ENCODE data around the gene SLAMF7.
"Not testable (repeated sequence)": the region's sequence is repeated elsewhere in the genome, so short reads cannot be mapped to it uniquely, and the experiment has no call there.

SLAMF7 gene, protein sequence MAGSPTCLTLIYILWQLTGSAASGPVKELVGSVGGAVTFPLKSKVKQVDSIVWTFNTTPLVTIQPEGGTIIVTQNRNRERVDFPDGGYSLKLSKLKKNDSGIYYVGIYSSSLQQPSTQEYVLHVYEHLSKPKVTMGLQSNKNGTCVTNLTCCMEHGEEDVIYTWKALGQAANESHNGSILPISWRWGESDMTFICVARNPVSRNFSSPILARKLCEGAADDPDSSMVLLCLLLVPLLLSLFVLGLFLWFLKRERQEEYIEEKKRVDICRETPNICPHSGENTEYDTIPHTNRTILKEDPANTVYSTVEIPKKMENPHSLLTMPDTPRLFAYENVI

DNA sequence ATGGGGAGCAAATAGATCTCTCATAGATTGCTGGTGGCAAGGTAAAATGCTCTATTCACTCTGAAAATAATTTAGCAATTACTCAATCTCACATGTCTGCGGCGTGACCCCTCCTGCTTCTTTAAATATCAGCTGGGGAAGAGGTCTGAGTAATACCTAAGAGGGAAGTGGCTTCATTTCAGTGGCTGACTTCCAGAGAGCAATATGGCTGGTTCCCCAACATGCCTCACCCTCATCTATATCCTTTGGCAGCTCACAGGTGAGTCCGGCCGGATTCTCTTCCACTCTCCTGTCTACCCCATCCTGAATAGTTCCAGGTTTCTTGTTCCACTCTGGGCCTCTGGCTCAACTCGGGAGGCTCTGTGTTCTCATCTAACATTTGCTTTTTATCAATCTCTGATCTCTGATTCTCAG, at the start of gene SLAMF7:
Gene SLAMF7 (plus strand): TSS at position 150 of the 414 bp plus-strand sequence. CDS start 55 bp downstream, at position 205.
- no peak for DNase-seq (ENCODE audit: low spot score)

DNA sequence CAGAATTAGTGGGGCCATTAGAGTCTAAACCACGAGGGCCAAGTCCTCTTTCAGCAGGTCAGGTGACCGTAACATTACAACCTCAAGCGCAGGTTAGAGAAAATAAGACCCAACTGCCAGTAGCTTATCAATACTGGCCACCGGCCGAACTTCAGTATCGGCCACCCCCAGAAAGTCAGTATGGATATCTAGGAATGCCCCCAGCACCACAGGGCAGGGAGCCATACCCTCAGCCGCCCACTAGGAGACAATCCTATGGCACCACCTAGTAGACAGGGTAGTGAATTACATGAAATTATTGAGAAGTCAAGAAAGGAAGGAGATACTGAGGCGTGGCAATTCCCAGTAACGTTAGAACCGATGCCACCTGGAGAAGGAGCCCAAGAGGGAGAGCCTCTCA, 46.7 kb upstream of the SLAMF7 start:
- DNase-seq (ENCODE audit: low spot score) = not testable (repeated sequence)

GRCh38 chr1:160702100-160702499, 36.9 kb upstream of the SLAMF7 start:
- no peak for DNase-seq (ENCODE audit: low spot score)

GRCh38 chr1:160704250-160704649, 34.8 kb upstream of the SLAMF7 start:
- DNase-seq (ENCODE audit: low spot score) = no peak

DNA sequence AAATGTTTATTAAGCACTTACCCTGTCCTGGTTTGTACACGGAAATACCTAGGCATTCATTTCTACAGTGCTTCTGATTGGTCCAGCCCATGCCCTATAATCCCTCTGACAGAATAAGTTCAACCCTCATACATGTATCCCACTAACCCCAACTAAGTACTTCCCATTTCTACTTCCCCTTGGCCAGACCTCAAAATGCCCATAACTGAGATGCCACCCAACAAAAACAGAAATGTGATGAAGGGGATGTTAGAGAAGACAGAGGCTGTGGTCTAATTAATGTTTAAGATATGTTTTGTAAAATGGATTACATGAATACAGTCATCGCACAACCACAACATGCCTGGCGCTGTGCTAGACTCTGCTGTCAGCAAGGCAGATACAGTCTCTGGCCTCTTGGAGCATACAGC, 33.8 kb upstream of the SLAMF7 start:
- DNase-seq (ENCODE audit: low spot score) = not testable (repeated sequence)

GRCh38 chr1:160705742-160706141, 33.3 kb upstream of the SLAMF7 start:
- DNase-seq (ENCODE audit: low spot score) = no peak

- no peak for DNase-seq (ENCODE audit: low spot score)
Observed at GRCh38 chr1:160706526-160707235, 32.4 kb upstream of the SLAMF7 start.

DNA sequence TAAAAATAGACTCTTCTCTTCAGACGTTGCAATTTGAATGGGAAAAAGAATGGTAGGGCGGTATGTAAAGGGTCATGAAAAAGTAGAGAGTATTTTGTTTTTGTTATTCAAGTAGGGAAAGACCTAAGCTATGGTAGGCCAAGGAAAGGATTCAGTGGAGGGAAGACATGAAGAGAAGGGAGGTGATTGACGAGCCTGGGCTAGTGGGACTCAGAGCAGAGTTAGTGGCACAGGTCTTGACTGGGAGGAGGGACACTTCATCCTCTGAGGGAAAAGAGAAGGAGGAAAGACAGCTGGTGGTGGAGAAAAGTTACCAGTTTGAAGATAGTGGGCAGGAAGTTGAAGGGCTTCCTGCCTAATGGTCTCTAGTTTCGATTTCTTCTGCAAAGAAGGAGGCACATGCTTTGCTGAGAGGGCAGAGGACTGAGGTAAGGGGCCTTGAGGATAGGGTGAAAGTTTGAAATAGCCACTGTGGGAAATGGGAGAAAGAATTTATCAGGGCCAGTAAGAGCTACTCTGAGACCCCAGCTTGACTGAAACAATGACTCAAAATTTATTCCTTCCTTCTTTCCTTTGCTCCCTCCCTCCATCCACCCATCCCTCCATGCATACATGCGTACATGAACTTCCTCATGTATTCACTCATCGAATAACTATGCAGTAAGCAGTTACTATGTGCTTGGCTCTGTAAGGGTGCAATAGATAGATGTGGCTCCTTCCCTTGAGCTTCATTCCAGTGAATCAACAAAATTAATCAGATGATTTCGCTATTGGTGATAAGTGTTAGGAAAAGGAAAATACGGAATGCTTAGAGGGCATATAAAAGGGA, 31.6 kb upstream of the SLAMF7 start:
- DNase-seq (ENCODE audit: low spot score) = no peak

DNA sequence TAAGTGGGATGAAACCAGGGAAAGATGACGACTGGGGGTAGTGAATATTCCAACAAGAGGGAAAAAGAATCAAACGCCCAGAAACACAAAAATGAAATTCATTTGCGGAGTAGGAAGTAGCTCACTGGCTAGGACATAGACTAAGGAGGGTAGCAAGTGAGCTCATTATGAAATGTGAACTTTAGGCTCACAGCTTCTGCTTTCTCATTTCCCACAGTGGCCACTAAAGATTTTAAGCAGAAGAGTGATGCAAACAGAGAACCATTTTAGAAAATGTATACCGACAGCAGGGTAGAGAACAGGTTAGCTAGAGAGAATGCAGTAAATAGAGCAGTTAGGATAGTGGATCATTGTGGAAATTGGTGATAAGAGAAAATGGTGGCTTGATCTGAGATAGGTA, 30.9 kb upstream of the SLAMF7 start:
- no peak for DNase-seq (ENCODE audit: low spot score)

- DNase-seq (ENCODE audit: low spot score) = no peak
Observed at GRCh38 chr1:160708801-160709200, 30.2 kb upstream of the SLAMF7 start.

- no peak for DNase-seq (ENCODE audit: low spot score)
Observed at GRCh38 chr1:160709715-160710114, 29.3 kb upstream of the SLAMF7 start.

DNA sequence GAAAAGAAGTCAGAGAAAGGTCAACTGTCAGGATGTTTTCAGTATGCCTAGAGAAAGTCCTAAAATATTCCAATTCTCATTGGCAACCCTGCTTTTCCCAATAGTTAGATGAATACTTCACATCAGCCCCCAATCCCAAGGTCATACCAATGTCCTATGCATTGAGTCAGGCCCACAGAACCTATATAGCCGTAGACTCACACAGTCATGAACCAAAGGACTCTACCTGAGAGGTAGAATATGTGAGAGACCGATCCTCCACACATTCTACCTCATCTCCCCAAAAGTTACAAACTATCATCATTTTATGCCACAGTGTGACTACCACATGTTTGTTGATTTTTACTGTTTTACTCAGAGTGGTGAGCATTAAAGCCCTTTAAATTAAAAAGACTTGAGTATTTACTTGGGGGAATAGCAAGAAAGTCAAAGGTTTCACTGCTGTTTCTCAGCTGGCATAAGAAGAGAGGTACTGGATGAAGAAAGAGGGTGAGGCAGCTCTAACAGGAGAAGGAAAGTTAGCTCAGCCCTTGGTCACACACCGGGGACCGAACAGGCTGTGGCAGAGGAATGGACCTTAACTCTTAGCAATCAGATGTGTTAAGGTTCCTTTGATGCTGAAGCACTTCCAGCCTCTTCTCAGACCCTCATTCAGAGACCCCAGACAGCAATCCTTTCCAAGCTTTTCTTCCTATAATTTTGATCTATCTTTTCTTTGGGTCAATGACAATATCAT, 28.4 kb upstream of the SLAMF7 start:
- DNase-seq (ENCODE audit: low spot score) = no peak

DNA sequence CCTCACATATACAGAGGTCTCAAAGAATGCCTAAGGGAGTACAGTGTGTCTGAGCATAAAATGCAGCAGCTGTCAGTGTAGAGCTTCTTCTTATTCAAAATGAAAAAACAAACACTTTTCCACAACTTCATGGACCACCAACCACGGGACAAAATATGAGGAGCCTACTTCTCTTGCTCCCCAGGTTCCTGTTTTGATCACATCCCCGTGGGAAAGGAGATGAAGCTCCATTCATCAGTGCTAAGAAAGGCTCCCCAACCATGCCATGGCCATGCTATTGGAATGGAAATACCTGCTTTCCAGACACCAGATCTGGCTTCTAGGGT, 27.8 kb upstream of the SLAMF7 start:
- DNase-seq (ENCODE audit: low spot score) = no peak

- no peak for DNase-seq (ENCODE audit: low spot score)
Observed at GRCh38 chr1:160711602-160712311, 27.3 kb upstream of the SLAMF7 start, which contains the start of gene CD48. CD48 (minus strand) TSS chr1:160711822; CDS start chr1:160711763, 59 bp downstream.

DNA sequence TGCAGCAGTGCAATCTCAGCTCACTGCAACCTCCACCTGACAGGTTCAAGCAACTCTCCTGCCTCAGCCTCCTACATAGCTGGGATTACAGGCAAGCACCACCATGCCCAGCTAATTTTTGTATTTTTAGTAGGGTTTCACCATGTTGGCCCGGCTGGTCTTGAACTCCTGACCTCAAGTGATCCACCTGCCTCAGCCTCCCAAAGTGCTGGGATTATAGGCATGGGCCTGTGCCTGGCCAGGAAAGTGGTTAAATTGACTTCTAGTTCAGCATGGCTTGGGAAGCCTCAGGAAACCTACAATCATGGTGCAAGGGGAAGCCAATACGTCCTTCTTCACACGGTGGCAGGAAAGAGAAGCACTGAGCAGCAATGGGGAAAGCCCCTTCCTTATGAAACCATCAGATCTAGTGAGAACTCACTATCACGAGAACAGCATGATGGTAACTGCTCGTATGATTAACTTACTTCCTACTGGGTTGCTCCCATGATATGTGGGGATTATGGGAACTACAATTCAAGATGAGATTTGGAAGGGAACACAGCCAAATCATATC, 26.4 kb upstream of the SLAMF7 start:
- DNase-seq (ENCODE audit: low spot score) = not testable (repeated sequence)

GRCh38 chr1:160713161-160713560, 25.9 kb upstream of the SLAMF7 start:
- DNase-seq (ENCODE audit: low spot score) = no peak

GRCh38 chr1:160714034-160714648, 24.9 kb upstream of the SLAMF7 start:
- not testable (repeated sequence) for DNase-seq (ENCODE audit: low spot score)

GRCh38 chr1:160716013-160716412, 23.0 kb upstream of the SLAMF7 start:
- DNase-seq (ENCODE audit: low spot score) = no peak

DNA sequence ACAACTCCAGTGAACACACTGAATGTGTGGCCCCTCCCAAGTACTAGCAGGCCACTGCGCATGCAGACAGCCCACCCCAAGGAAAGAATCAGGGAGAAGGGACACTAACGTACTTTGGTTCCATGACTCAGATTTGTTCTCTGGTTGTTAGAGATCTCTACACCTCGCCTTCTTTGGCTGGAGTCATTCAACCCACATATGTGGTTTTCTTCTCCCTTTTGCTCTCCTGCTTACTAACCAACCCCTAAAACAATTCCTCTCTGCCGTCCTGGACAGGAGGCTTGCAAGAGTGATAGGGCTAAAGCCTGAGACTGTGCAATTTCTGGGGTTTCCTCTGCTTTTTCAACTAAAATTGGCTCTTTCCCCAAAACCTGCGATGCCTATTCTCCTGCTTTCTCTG, 21.7 kb upstream of the SLAMF7 start:
- DNase-seq (ENCODE audit: low spot score) = no peak

GRCh38 chr1:160718210-160718609, 20.8 kb upstream of the SLAMF7 start:
- DNase-seq (ENCODE audit: low spot score) = no peak

All from left forelimb (tissue), 1 donor.